GM18868 (cell line): ENCODE data around the gene AURKA.
"Not testable (repeated sequence)": the region's sequence is repeated elsewhere in the genome, so short reads cannot be mapped to it uniquely, and the experiment has no call there.

Experiments
- ATAC-seq: cut with Tn5 transposase; IDR thresholded peaks from one replicate; pipeline ENCODE4 v1.9.1; 2021; ENCODE audit warnings: mild to moderate bottlenecking, moderate library complexity; ENCODE audit not compliant: unreplicated experiment

AURKA gene

GRCh38 chr20:56360133-56360907 is 31.7 kb downstream of the AURKA start:
- no peak for ATAC-seq

GRCh38 chr20:56359212-56360132 is 32.5 kb downstream of the AURKA start:
- ATAC-seq: peak; percentile 22

GRCh38 chr20:56358600-56359211 is 33.3 kb downstream of the AURKA start, which contains the start of gene FAM210B:
TSS of gene FAM210B (plus strand) at chr20:56358974. CDS start at chr20:56359006, 32 bp downstream.
- ATAC-seq: peak; percentile 97

- no peak for ATAC-seq
Measured at GRCh38 chr20:56358070-56358469, 33.9 kb downstream of the AURKA start.

GRCh38 chr20:56353356-56353755 is 38.7 kb downstream of the AURKA start:
- no peak for ATAC-seq

- ATAC-seq: no peak
Measured at GRCh38 chr20:56352345-56353055, 39.5 kb downstream of the AURKA start.

GRCh38 chr20:56350842-56351241 is 41.2 kb downstream of the AURKA start:
- no peak for ATAC-seq

GRCh38 chr20:56348746-56349145 is 43.3 kb downstream of the AURKA start:
- no peak for ATAC-seq

GRCh38 chr20:56348305-56348693 is 43.7 kb downstream of the AURKA start:
- no peak for ATAC-seq

- ATAC-seq: no peak
Measured at GRCh38 chr20:56347628-56348304, 44.2 kb downstream of the AURKA start.

GRCh38 chr20:56345911-56346310 is 46.1 kb downstream of the AURKA start:
- ATAC-seq: no peak

- ATAC-seq: peak; percentile 93
Measured at GRCh38 chr20:56343861-56344381, 48.1 kb downstream of the AURKA start.

- no peak for ATAC-seq
Measured at GRCh38 chr20:56342783-56343182, 49.2 kb downstream of the AURKA start.

- not testable (repeated sequence) for ATAC-seq
Measured at GRCh38 chr20:56336709-56337108, 55.3 kb downstream of the AURKA start.

- no peak for ATAC-seq
Measured at GRCh38 chr20:56328861-56329260, 63.2 kb downstream of the AURKA start.

GRCh38 chr20:56324806-56325205 is 67.2 kb downstream of the AURKA start:
- ATAC-seq: no peak

GRCh38 chr20:56323656-56324055 is 68.4 kb downstream of the AURKA start:
- ATAC-seq: no peak

GRCh38 chr20:56323206-56323605 is 68.8 kb downstream of the AURKA start:
- ATAC-seq: no peak

GRCh38 chr20:56322681-56323080 is 69.3 kb downstream of the AURKA start:
- ATAC-seq: no peak
